ENCODE measurements around the gene CLIC1. TPM values are rescaled to one million over a fixed set of nuclear protein-coding genes. Genes with fewer than 3 reads are reported as not detected.

CLIC1 gene
- total RNA-seq, 2 experiments from 2014 or later = 314 to 413 TPM

DNA sequence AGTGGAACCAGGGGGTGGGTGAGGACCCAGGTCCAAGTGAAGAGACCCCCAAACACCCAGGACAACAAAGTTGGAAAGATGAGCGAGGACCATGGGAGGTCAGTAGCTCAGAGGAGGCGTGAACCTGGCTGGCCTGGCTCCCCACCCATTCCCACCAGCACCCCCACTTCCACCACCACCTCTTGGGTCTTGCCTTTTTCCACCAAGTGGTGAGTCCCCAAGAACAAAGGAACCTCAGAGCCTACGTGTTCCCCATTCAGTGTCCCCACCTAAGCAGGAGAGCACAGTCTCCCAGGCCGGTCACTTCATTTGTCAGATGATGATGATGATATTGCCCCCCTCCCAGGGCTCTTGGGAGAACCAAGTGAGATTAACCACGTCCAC lies 41.3 kb upstream of the CLIC1 start:
- H3K9me3 ChIP-seq (ENCODE audit: low read length) = no peaks in the 10 kb centered on the region
- no peaks in the 10 kb centered on the region for H3K79me2 ChIP-seq (ENCODE audit: insufficient read depth, low read depth, low read length)
- H3K4me1 ChIP-seq (ENCODE audit: insufficient read depth, low read length, poor library complexity, severe bottlenecking) = no peaks in the 10 kb centered on the region
- no peak for DNase-seq (ENCODE audit: low spot score)
- TF ChIP-seq, protein P1, sequence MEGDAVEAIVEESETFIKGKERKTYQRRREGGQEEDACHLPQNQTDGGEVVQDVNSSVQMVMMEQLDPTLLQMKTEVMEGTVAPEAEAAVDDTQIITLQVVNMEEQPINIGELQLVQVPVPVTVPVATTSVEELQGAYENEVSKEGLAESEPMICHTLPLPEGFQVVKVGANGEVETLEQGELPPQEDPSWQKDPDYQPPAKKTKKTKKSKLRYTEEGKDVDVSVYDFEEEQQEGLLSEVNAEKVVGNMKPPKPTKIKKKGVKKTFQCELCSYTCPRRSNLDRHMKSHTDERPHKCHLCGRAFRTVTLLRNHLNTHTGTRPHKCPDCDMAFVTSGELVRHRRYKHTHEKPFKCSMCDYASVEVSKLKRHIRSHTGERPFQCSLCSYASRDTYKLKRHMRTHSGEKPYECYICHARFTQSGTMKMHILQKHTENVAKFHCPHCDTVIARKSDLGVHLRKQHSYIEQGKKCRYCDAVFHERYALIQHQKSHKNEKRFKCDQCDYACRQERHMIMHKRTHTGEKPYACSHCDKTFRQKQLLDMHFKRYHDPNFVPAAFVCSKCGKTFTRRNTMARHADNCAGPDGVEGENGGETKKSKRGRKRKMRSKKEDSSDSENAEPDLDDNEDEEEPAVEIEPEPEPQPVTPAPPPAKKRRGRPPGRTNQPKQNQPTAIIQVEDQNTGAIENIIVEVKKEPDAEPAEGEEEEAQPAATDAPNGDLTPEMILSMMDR (conservative IDR thresholded peaks at IDR 0.05; ENCODE audit: low read length) = no peak
- TF ChIP-seq EZH2phosphoT487 (IDR thresholded peaks at IDR 0.05; ENCODE audit: borderline replicate concordance, low read depth, low read length) = no peak
- H3K4me3 ChIP-seq (ENCODE audit: low read depth, low read length, poor library complexity, severe bottlenecking) = no peak overlapping the region
- no peak overlapping the region for H3K27ac ChIP-seq (ENCODE audit: low read depth, low read length, poor library complexity, severe bottlenecking)
- H3K36me3 ChIP-seq (ENCODE audit: insufficient read depth, low read length) = peaks cover 51% of the 10 kb centered on the region
- CTCF ChIA-PET (ENCODE audit: unreplicated experiment) = no interaction called here
- H3K4me2 ChIP-seq (ENCODE audit: low read length) = no peak overlapping the region
- H3K9me2 ChIP-seq (ENCODE audit: insufficient read depth, low read length) = no peaks in the 10 kb centered on the region
- H2AFZ ChIP-seq (ENCODE audit: low read length) = no peak overlapping the region
- no TSS peak for BruUV-seq (replicated peaks)
- POLR2A ChIA-PET = no interaction called here
- intact Hi-C loops (cut with micrococcal nuclease; ENCODE audit: unreplicated experiment) = no loop called here
- no peaks in the 10 kb centered on the region; the same call in 1 of the 2 replicates for H4K20me1 ChIP-seq (ENCODE audit: insufficient read depth, low read length)

- Histone ChIP-seq H3K4me3 (ENCODE audit: low read depth, low read length, poor library complexity, severe bottlenecking) (no peak within 1 kb of the TSS), H3K4me2 (ENCODE audit: low read length) (no peak within 1 kb of the TSS), H2AFZ (ENCODE audit: low read length) (no peak within 1 kb of the TSS), H3K27ac (ENCODE audit: low read depth, low read length, poor library complexity, severe bottlenecking) (no peak within 1 kb of the TSS), H3K4me1 (ENCODE audit: insufficient read depth, low read length, poor library complexity, severe bottlenecking) (no peaks in the 10 kb centered on the region), H3K9me2 (ENCODE audit: insufficient read depth, low read length) (no peaks in the 10 kb centered on the region), H3K9me3 (ENCODE audit: low read length) (no peaks in the 10 kb centered on the region), H3K79me2 (ENCODE audit: insufficient read depth, low read depth, low read length) (no peaks in the 10 kb centered on the region), H3K36me3 (ENCODE audit: insufficient read depth, low read length) (peaks cover 46% of the 10 kb centered on the region), H4K20me1 (ENCODE audit: insufficient read depth, low read length) (no peaks in the 10 kb centered on the region; the same call in 1 of the 2 replicates)
- intact Hi-C loops (cut with micrococcal nuclease; ENCODE audit: unreplicated experiment) = no loop called here
- CTCF ChIA-PET (ENCODE audit: unreplicated experiment) = no interaction called here
- TF ChIP-seq EZH2phosphoT487 (IDR thresholded peaks at IDR 0.05; ENCODE audit: borderline replicate concordance, low read depth, low read length) = no peak
- TF ChIP-seq, protein P1 (conservative IDR thresholded peaks at IDR 0.05; ENCODE audit: low read length) = no peak
- POLR2A ChIA-PET = no interaction called here
- no TSS peak for BruUV-seq (replicated peaks)
- no peak for DNase-seq (ENCODE audit: low spot score)
These were observed 40.8 kb upstream of the CLIC1 start, which contains the start of gene VWA7 for GRCh38 chr6:31776989-31777666. Gene VWA7, minus strand, starts transcription at chr6:31777328. Its CDS starts 549 bp downstream, at chr6:31776779.

GRCh38 chr6:31776485-31776988 lies 40.2 kb upstream of the CLIC1 start:
- H3K27ac ChIP-seq (ENCODE audit: low read depth, low read length, poor library complexity, severe bottlenecking) = no peak overlapping the region
- no peaks in the 10 kb centered on the region; the same call in 1 of the 2 replicates for H4K20me1 ChIP-seq (ENCODE audit: insufficient read depth, low read length)
- ChIA-PET POLR2A (no interaction called here), CTCF (ENCODE audit: unreplicated experiment) (no interaction called here)
- H3K36me3 ChIP-seq (ENCODE audit: insufficient read depth, low read length) = peaks cover 40% of the 10 kb centered on the region
- no peak overlapping the region for H2AFZ ChIP-seq (ENCODE audit: low read length)
- BruUV-seq (replicated peaks) = no TSS peak
- H3K9me2 ChIP-seq (ENCODE audit: insufficient read depth, low read length) = no peaks in the 10 kb centered on the region
- no peak overlapping the region for H3K4me3 ChIP-seq (ENCODE audit: low read depth, low read length, poor library complexity, severe bottlenecking)
- H3K9me3 ChIP-seq (ENCODE audit: low read length) = no peaks in the 10 kb centered on the region
- intact Hi-C loops (cut with micrococcal nuclease; ENCODE audit: unreplicated experiment) = no loop called here
- no peak overlapping the region for H3K4me2 ChIP-seq (ENCODE audit: low read length)
- TF ChIP-seq EZH2phosphoT487 (IDR thresholded peaks at IDR 0.05; ENCODE audit: borderline replicate concordance, low read depth, low read length) = no peak
- TF ChIP-seq, protein P1 (conservative IDR thresholded peaks at IDR 0.05; ENCODE audit: low read length) = no peak
- DNase-seq (ENCODE audit: low spot score) = no peak
- no peaks in the 10 kb centered on the region for H3K4me1 ChIP-seq (ENCODE audit: insufficient read depth, low read length, poor library complexity, severe bottlenecking)
- H3K79me2 ChIP-seq (ENCODE audit: insufficient read depth, low read depth, low read length) = no peaks in the 10 kb centered on the region

Data from OCI-LY7 (cell line).